GM18907 (cell line): ENCODE measurements around the gene SIX4.
A peak's percentile ranks its signal among the peaks of the same experiment; 100 is the strongest.

Experiments
- ATAC-seq: cut with Tn5 transposase; IDR thresholded peaks from one replicate; pipeline ENCODE4 v1.9.1; 2021; ENCODE audit warnings: mild to moderate bottlenecking, moderate library complexity; ENCODE audit not compliant: unreplicated experiment

SIX4 gene

GRCh38 chr14:60722357-60723115, 1.6 kb downstream of the SIX4 start:
- ATAC-seq = peak; percentile 38

GRCh38 chr14:60722107-60722356, 2.1 kb downstream of the SIX4 start:
- ATAC-seq = peak; percentile 3

GRCh38 chr14:60721326-60722106, 2.6 kb downstream of the SIX4 start:
- ATAC-seq = peak; percentile 41

GRCh38 chr14:60720962-60721325, 3.2 kb downstream of the SIX4 start:
- no peak for ATAC-seq

GRCh38 chr14:60720391-60720790, 3.8 kb downstream of the SIX4 start:
- ATAC-seq = no peak

GRCh38 chr14:60713513-60713912, 10.6 kb downstream of the SIX4 start:
- no peak for ATAC-seq

GRCh38 chr14:60710494-60710893, 13.7 kb downstream of the SIX4 start:
- no peak for ATAC-seq

GRCh38 chr14:60707858-60708257, 16.3 kb downstream of the SIX4 start:
- ATAC-seq = no peak

GRCh38 chr14:60705100-60705499, 19.1 kb downstream of the SIX4 start:
- ATAC-seq = no peak

- ATAC-seq = no peak
Observed at GRCh38 chr14:60700598-60700997, 23.6 kb downstream of the SIX4 start.

- ATAC-seq = no peak
Observed at GRCh38 chr14:60695327-60695726, 28.8 kb downstream of the SIX4 start.

- no peak for ATAC-seq
Observed at GRCh38 chr14:60691383-60692113, 32.6 kb downstream of the SIX4 start.

- no peak for ATAC-seq
Observed at GRCh38 chr14:60686865-60687264, 37.3 kb downstream of the SIX4 start.

- ATAC-seq = no peak
Observed at GRCh38 chr14:60684203-60684602, 39.9 kb downstream of the SIX4 start.

GRCh38 chr14:60681271-60681670, 42.9 kb downstream of the SIX4 start:
- no peak for ATAC-seq

GRCh38 chr14:60680511-60680910, 43.6 kb downstream of the SIX4 start:
- no peak for ATAC-seq

GRCh38 chr14:60679566-60680258, 44.4 kb downstream of the SIX4 start:
- ATAC-seq = no peak

GRCh38 chr14:60677701-60678100, 46.5 kb downstream of the SIX4 start:
- no peak for ATAC-seq

- no peak for ATAC-seq
Observed at GRCh38 chr14:60670989-60671388, 53.2 kb downstream of the SIX4 start.

GRCh38 chr14:60668431-60669112, 55.6 kb downstream of the SIX4 start:
- ATAC-seq = no peak

- ATAC-seq = no peak
Observed at GRCh38 chr14:60665177-60665550, 59.0 kb downstream of the SIX4 start.
